A549 treated with ZK216348 at 1 μM for 4 hours (cell line): ENCODE results near the gene SRD5A3. TPM values are rescaled to one million over a fixed set of nuclear protein-coding genes. Genes with fewer than 3 reads are reported as not detected.

ENCODE experiments used
- total RNA-seq: library from RNA; stranded (reverse); fragments of 200-300 nt; extraction: Qiagen RNA extraction; gene quantifications from 5 replicates; pipeline ENCODE4 v1.2.3, GENCODE V29; 2022; ENCODE audit warnings: low read depth

The SRD5A3 gene
- 8.6 to 10.6 TPM (median 10.3 TPM) in 5 replicates for total RNA-seq

GRCh38 chr4:55345980-55346850, at the start of gene SRD5A3:
Gene SRD5A3, plus strand, starts transcription at chr4:55346242. Its CDS starts 95 bp downstream, at chr4:55346337.

GRCh38 chr4:55395529-55396307, 49.7 kb downstream of the SRD5A3 start, which contains the start of gene TMEM165:
Gene TMEM165, plus strand, starts transcription at chr4:55395957. Its CDS starts 233 bp downstream, at chr4:55396190.

Other genes with a start within 250 kb of the SRD5A3 start
- gene KDR, start 220.6 kb upstream of the SRD5A3 start, total RNA-seq, result 0.05 to 0.11 TPM (median 0.09 TPM) in 3 of 5 replicates, not detected in the others
- 41.2 to 60.2 TPM (median 54.6 TPM) in 5 replicates for gene TMEM165, start 49.7 kb downstream of the SRD5A3 start, total RNA-seq
- 3.1 to 7.2 TPM (median 4.6 TPM) in 5 replicates for gene CLOCK, start 200.7 kb downstream of the SRD5A3 start, total RNA-seq
- gene PDCL2, start 246.0 kb downstream of the SRD5A3 start, total RNA-seq, result not detected in 5 replicates